Neural progenitor cell (in vitro differentiated cells): Measurements from ENCODE around the gene CELA3A. TPM values are rescaled to one million over a fixed set of nuclear protein-coding genes. Genes with fewer than 3 reads are reported as not detected.
A peak's percentile ranks its signal among the peaks of the same experiment; 100 is the strongest.

Experiments used
- DNase-seq: peaks from one replicate; pipeline ENCODE4 v3.0.0-alpha.2; 2016; ENCODE audit warnings: low spot score
- H2AFZ ChIP-seq: fragments of 200-600 bp; sonication (generic); replicated peaks from 2 replicates; pipeline ENCODE4 v1.6.1; 2016; ENCODE audit warnings: antibody characterized with exemption
- H3F3A ChIP-seq: fragments of 200-600 bp; sonication (generic); 2 replicates; pipeline ENCODE4 v1.6.1; 2016; ENCODE audit warnings: antibody characterized with exemption, low read depth
- H3K27ac ChIP-seq: fragments of 200-600 bp; sonication (generic); 2 replicates; pipeline ENCODE4 v1.5.1; 2016; ENCODE audit warnings: mild to moderate bottlenecking
- H3K27me3 ChIP-seq: fragments of 200-600 bp; sonication (generic); 2 replicates; pipeline ENCODE4 v1.6.1; 2016; ENCODE audit warnings: mild to moderate bottlenecking, moderate library complexity
- H3K36me3 ChIP-seq: fragments of 200-600 bp; sonication (generic); 2 replicates; pipeline ENCODE4 v1.5.1; 2016
- H3K4me1 ChIP-seq: fragments of 200-600 bp; sonication (generic); 2 replicates; pipeline ENCODE4 v1.6.1; 2016; ENCODE audit warnings: mixed run types
- H3K4me2 ChIP-seq: fragments of 200-600 bp; sonication (generic); 2 replicates; pipeline ENCODE4 v1.6.1; 2016
- H3K4me3 ChIP-seq: fragments of 200-600 bp; sonication (generic); 2 replicates; pipeline ENCODE4 v1.5.1; 2016
- H3K79me2 ChIP-seq: fragments of 200-600 bp; sonication (generic); 2 replicates; pipeline ENCODE4 v1.6.1; 2016; ENCODE audit warnings: low read depth
- H3K9ac ChIP-seq: fragments of 200-600 bp; sonication (generic); 2 replicates; pipeline ENCODE4 v1.6.1; 2016
- H3K9me3 ChIP-seq: fragments of 200-600 bp; sonication (generic); 2 replicates; pipeline ENCODE4 v1.5.1; 2016; ENCODE audit warnings: low read depth
- H4K20me1 ChIP-seq: fragments of 200-600 bp; sonication (generic); 2 replicates; pipeline ENCODE4 v1.6.1; 2016; ENCODE audit warnings: low read depth
- H3K27ac Mint-ChIP-seq: 3 replicates; pipeline ENCODE4 v1.8.0; 2021; ENCODE audit warnings: mixed read lengths
- H3K27me3 Mint-ChIP-seq: 2 replicates; pipeline ENCODE4 v1.8.0; 2022; ENCODE audit warnings: low read depth, mild to moderate bottlenecking, inconsistent platforms, moderate library complexity, mixed read lengths; ENCODE audit not compliant: insufficient read depth
- H3K36me3 Mint-ChIP-seq: 3 replicates; pipeline ENCODE4 v1.8.0; 2021; ENCODE audit warnings: mixed read lengths
- H3K4me1 Mint-ChIP-seq: 3 replicates; pipeline ENCODE4 v1.8.0; 2021; ENCODE audit warnings: mixed read lengths
- H3K4me3 Mint-ChIP-seq: 3 replicates; pipeline ENCODE4 v1.8.0; 2021; ENCODE audit warnings: mild to moderate bottlenecking, moderate library complexity, mixed read lengths
- H3K9me3 Mint-ChIP-seq: 3 replicates; pipeline ENCODE4 v1.8.0; 2020; ENCODE audit warnings: mixed read lengths
- CTCF ChIP-seq: fragments of 200-600 bp; sonication (generic); IDR thresholded peaks from 2 replicates; pipeline ENCODE4 v1.5.1; 2017; ENCODE audit warnings: antibody characterized with exemption, mild to moderate bottlenecking
- EZH2 ChIP-seq: fragments of 200-600 bp; sonication (generic); IDR thresholded peaks from 2 replicates; pipeline ENCODE4 v1.6.1; 2017; ENCODE audit warnings: antibody characterized with exemption, mild to moderate bottlenecking, moderate library complexity
- EZH2phosphoT487 ChIP-seq: fragments of 200-600 bp; sonication (generic); IDR thresholded peaks from 2 replicates; pipeline ENCODE4 v1.6.1; 2017; ENCODE audit warnings: antibody characterized with exemption
- total RNA-seq: library from RNA; depleted of rRNA; stranded (reverse); fragments of >200 nt; gene quantifications from 2 replicates; pipeline ENCODE4 v1.2.3, GENCODE V29; 2015; ENCODE audit warnings: low replicate concordance

The CELA3A gene
- total RNA-seq, 1 donor from 2014 or later: not detected

DNA sequence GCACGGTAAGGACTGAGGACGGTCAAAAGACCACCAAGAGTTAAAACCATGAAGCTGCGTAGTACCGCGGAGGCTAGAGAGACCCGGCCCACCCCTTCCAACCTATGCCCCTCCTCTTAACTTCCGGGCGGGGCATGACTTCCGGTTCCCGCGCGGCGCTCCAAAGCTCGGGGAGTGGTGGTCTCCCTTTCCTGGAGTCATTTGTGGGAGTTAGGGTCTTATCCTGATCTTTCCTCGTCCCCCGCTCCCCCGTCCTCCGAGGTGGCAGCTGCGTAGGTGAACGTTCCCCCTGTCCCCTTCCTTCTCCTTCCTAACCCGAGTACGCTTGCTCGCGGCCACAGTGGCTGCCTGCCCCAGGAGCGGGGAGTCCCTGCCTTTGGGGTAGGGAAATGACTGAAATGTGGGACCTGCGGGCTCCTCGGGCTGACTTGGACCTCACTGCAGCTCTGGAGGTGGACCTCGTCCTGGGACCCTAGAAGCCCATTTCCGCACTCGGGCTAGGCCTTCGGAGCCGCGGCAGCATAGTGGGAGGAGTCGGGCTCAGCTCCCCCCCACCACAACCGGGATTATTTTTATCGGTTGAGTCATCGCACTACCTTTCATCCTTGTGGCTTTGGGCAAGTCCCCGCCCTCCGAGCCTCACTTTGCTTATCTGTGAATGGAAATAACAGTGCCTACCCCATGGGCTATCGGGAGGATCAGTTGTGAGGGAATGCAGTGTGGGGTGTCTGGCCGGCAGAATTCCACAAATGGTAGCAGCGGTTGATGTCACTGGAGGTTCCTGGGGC is 24.1 kb downstream of the CELA3A start:
- H3K27ac ChIP-seq: peak overlapping the region; percentile 36
- H3K79me2 ChIP-seq: peaks cover 22% of the 10 kb centered on the region
- H3K9me3 Mint-ChIP-seq: no peaks in the 10 kb centered on the region
- peaks cover 27% of the 10 kb centered on the region for H3F3A ChIP-seq
- H3K4me3 Mint-ChIP-seq: peak overlapping the region; percentile 94
- H2AFZ ChIP-seq: peak overlapping the region; percentile 80
- H3K4me1 ChIP-seq: peaks cover 3% of the 10 kb centered on the region
- peak overlapping the region; percentile 92 for H3K27ac Mint-ChIP-seq
- no peak for TF ChIP-seq EZH2
- TF ChIP-seq CTCF: no peak
- no peak for TF ChIP-seq EZH2phosphoT487
- H3K4me2 ChIP-seq: peak overlapping the region; percentile 77
- H3K27me3 ChIP-seq: no peaks in the 10 kb centered on the region
- peak overlapping the region; percentile 81 for H3K4me3 ChIP-seq
- H3K36me3 Mint-ChIP-seq: peaks cover 3% of the 10 kb centered on the region
- H4K20me1 ChIP-seq: peaks cover 5% of the 10 kb centered on the region
- DNase-seq: peak; percentile 92
- peak overlapping the region; percentile 73 for H3K9ac ChIP-seq
- peaks cover 6% of the 10 kb centered on the region for H3K27me3 Mint-ChIP-seq
- H3K9me3 ChIP-seq: no peaks in the 10 kb centered on the region
- H3K4me1 Mint-ChIP-seq: peaks cover 24% of the 10 kb centered on the region
- H3K36me3 ChIP-seq: no peaks in the 10 kb centered on the region

DNA sequence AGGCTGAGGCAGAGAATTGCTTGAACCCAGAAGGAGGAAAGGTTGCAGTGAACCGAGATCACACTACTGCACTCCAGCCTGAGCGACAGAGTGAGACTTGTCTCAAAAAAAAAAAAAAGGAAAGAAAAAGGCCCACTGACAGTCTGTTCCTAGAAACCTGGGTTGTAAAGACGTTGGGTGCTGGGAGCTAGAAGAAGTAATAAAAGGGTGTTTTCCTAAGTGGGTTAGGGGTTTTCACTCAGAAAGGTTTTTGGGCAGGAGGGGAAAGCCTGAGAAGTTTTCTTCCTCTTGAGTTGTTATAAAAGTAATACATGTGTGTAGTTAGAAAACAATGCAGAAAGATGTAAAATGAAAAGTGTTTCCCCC is 25.4 kb downstream of the CELA3A start:
- Histone ChIP-seq H3F3A (peaks cover 31% of the 10 kb centered on the region), H3K4me2 (no peak overlapping the region), H3K9me3 (no peaks in the 10 kb centered on the region), H3K9ac (no peak overlapping the region), H3K79me2 (peaks cover 22% of the 10 kb centered on the region), H3K27ac (no peak overlapping the region), H3K4me3 (no peak overlapping the region), H3K36me3 (no peaks in the 10 kb centered on the region), H3K27me3 (no peaks in the 10 kb centered on the region), H2AFZ (no peak overlapping the region), H3K4me1 (peaks cover 3% of the 10 kb centered on the region), H4K20me1 (peaks cover 5% of the 10 kb centered on the region)
- Mint-ChIP-seq H3K4me3 (peak overlapping the region; percentile 94), H3K27me3 (peaks cover 6% of the 10 kb centered on the region), H3K27ac (no peak overlapping the region), H3K36me3 (peaks cover 3% of the 10 kb centered on the region), H3K9me3 (no peaks in the 10 kb centered on the region), H3K4me1 (peaks cover 24% of the 10 kb centered on the region)
- DNase-seq: no peak
- TF ChIP-seq EZH2phosphoT487: no peak
- no peak for TF ChIP-seq CTCF
- TF ChIP-seq EZH2: no peak

GRCh38 chr1:22030057-22030456 is 28.6 kb downstream of the CELA3A start:
- peaks cover 5% of the 10 kb centered on the region for H4K20me1 ChIP-seq
- H3K4me1 Mint-ChIP-seq: peaks cover 13% of the 10 kb centered on the region
- H3K36me3 Mint-ChIP-seq: peaks cover 3% of the 10 kb centered on the region
- no peak overlapping the region for H3K27ac Mint-ChIP-seq
- no peak for DNase-seq
- no peak overlapping the region for H3K27ac ChIP-seq
- H3K4me1 ChIP-seq: peaks cover 3% of the 10 kb centered on the region
- no peaks in the 10 kb centered on the region for H3K9me3 Mint-ChIP-seq
- H3K4me3 ChIP-seq: no peak overlapping the region
- H3K9ac ChIP-seq: no peak overlapping the region
- no peak overlapping the region for H2AFZ ChIP-seq
- H3K4me3 Mint-ChIP-seq: no peak overlapping the region
- no peaks in the 10 kb centered on the region for H3K36me3 ChIP-seq
- H3K79me2 ChIP-seq: peaks cover 22% of the 10 kb centered on the region
- H3F3A ChIP-seq: peaks cover 13% of the 10 kb centered on the region
- no peaks in the 10 kb centered on the region for H3K9me3 ChIP-seq
- H3K4me2 ChIP-seq: no peak overlapping the region
- TF ChIP-seq CTCF (no peak), EZH2phosphoT487 (no peak), EZH2 (no peak)
- peaks cover 2% of the 10 kb centered on the region for H3K27me3 Mint-ChIP-seq
- H3K27me3 ChIP-seq: no peaks in the 10 kb centered on the region
